M059J (cell line): Measurements from ENCODE around the gene PDE4D. TPM values are rescaled to one million over a fixed set of nuclear protein-coding genes. Genes with fewer than 3 reads are reported as not detected.
"Not testable (repeated sequence)": the region's sequence is repeated elsewhere in the genome, so short reads cannot be mapped to it uniquely, and the experiment has no call there.

ENCODE experiments used
- DNase-seq: peaks from one replicate; pipeline ENCODE4 v3.0.0-alpha.2; 2012; ENCODE audit warnings: low read depth
- total RNA-seq: library from RNA; depleted of rRNA; stranded (reverse); fragments of >200 nt; shearing (Covaris generic); gene quantifications from 2 replicates; pipeline ENCODE4 v1.2.3, GENCODE V29; 2014

Gene PDE4D
- total RNA-seq, 1 experiment from 2014 or later = 14.9 TPM

- DNase-seq = no peak
Observed at GRCh38 chr5:59421986-59422941, 471.3 kb downstream of the PDE4D start.

GRCh38 chr5:59420596-59420995 lies 472.9 kb downstream of the PDE4D start:
- peak; percentile 2 for DNase-seq

DNA sequence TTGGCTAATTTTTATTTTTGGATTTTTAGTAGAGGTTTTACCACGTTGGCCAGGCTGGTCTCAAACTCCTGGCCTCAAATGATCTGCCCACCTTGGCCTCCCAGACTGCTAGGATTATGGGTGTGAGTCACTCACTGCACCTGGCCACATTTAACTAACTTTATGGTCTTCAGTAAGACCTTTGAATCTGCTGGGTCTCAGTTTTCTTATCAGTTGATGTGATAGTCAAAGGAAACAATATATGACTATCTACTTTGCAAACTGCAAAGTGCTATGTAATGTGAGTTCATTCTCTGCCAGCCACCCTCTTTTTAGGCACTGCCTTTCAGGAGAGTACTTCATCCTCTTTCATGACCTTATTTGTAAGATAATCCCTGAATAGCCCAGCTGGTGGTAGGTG lies 474.7 kb downstream of the PDE4D start:
- no peak for DNase-seq

GRCh38 chr5:59416451-59416850 lies 477.1 kb downstream of the PDE4D start:
- DNase-seq = peak; percentile 12

DNA sequence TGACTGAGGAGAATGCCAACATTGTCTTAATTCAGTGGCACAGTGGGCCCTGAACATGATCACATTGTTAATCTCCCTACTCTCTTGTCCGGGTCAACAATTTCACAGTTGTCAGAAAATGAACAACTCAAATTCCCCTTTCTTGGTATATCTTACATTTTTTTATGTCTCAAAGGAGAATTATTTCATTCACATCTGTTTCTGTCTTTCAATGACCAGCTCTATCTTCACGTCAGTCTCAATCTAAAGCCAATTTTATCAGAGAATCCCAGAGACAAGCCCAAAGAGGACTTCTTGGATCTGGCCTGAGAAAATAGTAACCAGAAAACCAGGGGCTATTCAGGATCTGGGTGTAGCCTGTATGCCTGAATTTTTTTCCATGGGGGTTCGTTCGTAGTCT lies 477.5 kb downstream of the PDE4D start:
- DNase-seq = no peak

GRCh38 chr5:59412428-59412827 lies 481.1 kb downstream of the PDE4D start:
- DNase-seq = no peak

- not testable (repeated sequence) for DNase-seq
Observed at GRCh38 chr5:59408997-59409396, 484.5 kb downstream of the PDE4D start.

DNA sequence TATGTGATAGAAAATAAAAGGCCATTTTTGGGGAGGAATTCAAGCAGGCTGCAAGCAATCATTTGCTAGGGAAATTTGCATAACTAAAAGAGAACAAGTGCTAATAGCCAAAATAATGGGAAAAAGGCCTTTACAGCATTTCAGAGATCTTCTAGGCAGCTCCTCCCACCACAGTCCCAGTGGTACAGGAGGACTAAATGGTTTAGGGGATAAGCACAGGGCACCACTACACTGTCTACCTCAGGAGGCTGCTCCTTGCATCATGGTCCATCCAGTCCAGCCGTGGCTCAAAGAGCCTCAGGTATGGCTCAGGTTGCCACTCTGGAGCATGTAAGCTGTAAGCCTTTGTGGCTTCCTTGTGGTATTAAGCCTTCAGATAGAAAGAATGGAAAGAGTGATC lies 485.6 kb downstream of the PDE4D start:
- DNase-seq = no peak

- DNase-seq = no peak
Observed at GRCh38 chr5:59401637-59402036, 491.9 kb downstream of the PDE4D start.

DNA sequence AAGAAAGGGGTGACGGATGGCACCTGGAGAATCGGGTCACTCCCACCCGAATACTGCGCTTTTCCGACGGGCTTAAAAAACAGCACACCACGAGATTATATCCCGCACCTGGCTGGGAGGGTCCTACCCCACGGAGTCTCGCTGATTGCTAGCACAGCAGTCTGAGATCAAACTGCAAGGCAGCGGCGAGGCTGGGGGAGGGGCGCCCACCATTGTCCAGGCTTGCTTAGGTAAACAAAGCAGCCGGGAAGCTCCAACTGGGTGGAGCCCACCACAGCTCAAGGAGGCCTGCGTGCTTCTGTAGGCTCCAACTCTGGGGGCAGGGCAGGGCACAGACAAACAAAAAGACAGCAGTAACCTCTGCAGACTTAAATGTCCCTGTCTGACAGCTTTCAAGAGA lies 498.6 kb downstream of the PDE4D start:
- not testable (repeated sequence) for DNase-seq

DNA sequence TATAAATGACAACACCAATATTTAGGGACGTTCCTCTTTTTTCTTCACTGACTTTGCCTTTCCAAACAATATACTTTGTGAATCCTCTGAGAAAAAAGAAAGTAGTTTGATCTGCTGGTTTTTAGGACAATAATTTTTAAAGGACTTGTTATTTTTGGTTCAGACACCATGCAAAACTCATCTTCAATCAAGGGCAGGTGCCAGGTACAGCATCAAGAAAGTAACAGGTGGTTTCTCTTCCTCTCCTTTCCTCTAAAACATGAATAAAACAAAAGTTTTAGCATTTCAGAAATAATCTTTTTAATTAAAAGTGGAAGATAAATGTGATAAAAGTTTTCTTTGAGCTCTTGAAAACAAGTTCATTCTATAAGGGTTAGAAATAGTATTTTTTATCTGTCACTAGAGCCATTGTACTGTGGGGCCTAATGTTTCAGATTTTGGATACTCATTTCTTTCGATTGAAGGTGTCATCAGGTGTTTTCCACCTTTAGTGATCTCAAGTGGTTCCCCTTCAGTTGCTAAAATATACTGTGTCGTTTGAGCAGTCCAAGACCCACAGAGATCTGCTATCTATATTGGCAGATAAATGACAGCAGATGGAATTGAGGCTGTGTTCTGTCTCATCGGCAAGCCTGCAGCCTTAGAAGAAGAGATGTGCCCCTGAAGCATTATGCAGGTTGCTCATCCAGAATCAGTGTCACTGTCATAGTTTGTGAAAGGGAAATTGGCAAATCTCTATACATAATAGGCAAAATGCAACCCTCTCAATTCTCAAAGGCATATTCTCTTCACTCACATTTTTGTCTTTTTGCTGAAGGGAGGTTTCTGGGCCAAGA lies 499.7 kb downstream of the PDE4D start:
- no peak for DNase-seq

DNA sequence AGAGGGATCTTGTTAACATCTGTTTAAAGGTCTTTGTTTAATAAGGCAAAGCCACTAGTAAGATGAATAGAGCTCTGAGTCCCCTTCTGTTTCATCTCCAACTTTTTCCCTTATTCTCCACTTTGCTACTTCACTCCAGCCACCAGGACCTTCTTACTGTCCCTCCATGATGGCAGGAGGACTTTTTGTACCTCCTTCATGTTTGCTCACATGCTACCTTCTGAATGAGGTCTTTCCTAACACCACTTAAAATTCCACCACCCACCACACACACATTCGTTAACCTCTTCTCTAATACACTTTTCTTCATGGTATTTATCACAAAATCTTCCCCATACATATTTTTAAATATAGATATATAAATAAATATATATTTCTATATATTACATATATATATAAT lies 501.9 kb downstream of the PDE4D start:
- no peak for DNase-seq

- no peak for DNase-seq
Observed at GRCh38 chr5:59390989-59391388, 502.5 kb downstream of the PDE4D start.

- DNase-seq = peak; percentile 33
Observed at GRCh38 chr5:59390074-59390659, 503.4 kb downstream of the PDE4D start.

- DNase-seq = no peak
Observed at GRCh38 chr5:59387127-59387526, 506.4 kb downstream of the PDE4D start.

GRCh38 chr5:59385700-59386099 lies 507.8 kb downstream of the PDE4D start:
- no peak for DNase-seq

GRCh38 chr5:59380350-59380951 lies 513.1 kb downstream of the PDE4D start:
- peak; percentile 96 for DNase-seq

DNA sequence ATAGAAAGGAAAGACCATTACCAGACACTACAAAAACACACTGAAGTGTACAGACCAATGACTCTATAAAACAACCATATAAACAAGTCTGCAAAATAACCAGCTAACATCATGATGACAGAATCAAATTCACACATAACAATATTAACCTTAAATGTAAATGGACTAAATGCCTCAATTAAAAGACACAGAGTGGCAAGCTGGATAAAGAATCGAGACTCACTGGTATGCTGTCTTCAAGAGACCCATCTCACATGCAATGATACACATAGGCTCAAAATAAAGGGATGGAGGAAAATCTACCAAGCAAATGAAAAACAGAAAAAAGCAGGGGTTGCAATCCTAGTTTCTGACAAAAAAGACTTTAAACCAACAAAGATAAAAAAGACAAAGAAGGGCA lies 519.5 kb downstream of the PDE4D start:
- not testable (repeated sequence) for DNase-seq

DNA sequence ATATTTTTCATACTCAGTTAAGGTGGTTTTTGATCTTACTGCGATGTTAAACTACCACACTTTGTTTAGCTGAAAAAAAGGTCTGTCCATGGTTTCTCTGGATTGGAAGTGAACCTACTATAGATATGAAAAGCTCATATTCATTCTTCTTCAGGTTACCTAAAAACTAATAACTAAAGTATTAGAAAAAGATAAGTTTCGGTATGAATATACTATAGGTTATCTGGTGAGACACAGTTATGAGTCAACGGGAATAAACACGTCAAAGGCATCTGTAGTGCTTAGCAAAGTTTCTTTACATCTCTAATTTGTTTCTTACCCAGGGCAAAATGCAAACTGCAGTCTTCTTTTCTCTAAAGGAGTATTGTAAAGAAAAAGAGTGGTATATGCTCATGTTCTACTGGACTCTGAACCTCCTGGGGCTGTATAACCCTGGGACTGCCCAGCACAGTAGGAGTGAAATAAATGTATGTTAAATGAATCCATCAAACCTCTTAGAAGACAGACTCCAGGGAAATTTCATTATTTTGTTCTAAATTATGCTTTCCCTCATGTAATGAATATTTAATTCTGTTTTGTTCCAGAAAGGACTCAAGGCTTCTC lies 521.9 kb downstream of the PDE4D start:
- no peak for DNase-seq

- no peak for DNase-seq
Observed at GRCh38 chr5:59368951-59369350, 524.6 kb downstream of the PDE4D start.

DNA sequence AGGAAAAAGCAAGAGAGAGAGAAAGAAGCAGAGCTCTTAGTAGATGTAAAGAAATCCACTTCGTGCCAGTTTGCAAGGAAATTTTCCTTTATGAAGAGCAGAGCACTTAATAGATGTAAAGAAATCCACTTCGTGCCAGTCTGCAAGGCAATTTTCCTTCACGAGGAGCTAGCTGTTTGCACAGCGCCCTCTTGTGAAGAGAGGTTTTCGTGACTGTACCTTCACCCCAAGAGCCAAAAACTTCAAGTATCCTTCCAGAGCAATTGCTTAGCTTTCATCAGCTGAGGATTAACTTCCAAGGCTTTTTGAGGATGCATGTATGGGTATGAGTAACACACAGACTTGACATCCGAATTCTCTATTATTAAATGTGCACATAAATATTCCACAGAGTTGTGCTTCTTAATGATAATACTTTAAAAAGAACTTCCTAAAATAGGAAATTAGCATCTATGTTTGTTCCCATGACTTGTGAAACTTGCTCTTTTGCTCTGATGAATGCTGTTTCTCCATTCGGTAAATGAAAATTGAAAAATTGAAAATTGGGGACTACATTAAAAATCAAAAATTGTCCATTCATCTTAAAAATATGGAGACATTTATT lies 525.6 kb downstream of the PDE4D start:
- DNase-seq = peak; percentile 71
